Astrocyte (in vitro differentiated cells and primary cell): ENCODE data around the gene PPL.

Source experiments
- EZH2 ChIP-seq: IDR thresholded peaks from 2 replicates; pipeline ENCODE4 v1.6.1; 2012; ENCODE audit warnings: mild to moderate bottlenecking, low read length, inconsistent platforms; ENCODE audit not compliant: insufficient read depth
- TF ChIP-seq, protein P1 (sequence below): IDR thresholded peaks from 2 replicates; pipeline ENCODE4 v1.5.1; 2011; ENCODE audit warnings: low read depth, mild to moderate bottlenecking, inconsistent platforms, low read length, moderate library complexity; ENCODE audit not compliant: insufficient read depth

DNA sequence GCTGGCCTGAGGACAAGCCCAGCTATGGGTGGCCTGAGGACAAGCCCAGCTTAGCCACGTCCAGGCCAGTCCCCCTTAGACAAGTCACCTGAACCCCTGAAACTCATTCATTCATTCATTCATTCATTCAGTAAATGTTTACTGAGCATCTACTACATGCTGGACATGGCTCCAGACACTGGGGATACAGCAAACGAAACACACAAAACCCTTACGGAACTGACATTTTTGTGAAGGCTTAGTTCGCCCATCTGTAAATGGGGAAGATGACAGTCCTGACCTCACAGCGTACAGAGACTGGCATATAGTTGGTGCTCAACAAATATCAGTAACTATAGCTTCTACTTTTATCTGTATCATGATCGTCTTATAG is 37.5 kb downstream of the PPL start:
- TF ChIP-seq, protein P1, sequence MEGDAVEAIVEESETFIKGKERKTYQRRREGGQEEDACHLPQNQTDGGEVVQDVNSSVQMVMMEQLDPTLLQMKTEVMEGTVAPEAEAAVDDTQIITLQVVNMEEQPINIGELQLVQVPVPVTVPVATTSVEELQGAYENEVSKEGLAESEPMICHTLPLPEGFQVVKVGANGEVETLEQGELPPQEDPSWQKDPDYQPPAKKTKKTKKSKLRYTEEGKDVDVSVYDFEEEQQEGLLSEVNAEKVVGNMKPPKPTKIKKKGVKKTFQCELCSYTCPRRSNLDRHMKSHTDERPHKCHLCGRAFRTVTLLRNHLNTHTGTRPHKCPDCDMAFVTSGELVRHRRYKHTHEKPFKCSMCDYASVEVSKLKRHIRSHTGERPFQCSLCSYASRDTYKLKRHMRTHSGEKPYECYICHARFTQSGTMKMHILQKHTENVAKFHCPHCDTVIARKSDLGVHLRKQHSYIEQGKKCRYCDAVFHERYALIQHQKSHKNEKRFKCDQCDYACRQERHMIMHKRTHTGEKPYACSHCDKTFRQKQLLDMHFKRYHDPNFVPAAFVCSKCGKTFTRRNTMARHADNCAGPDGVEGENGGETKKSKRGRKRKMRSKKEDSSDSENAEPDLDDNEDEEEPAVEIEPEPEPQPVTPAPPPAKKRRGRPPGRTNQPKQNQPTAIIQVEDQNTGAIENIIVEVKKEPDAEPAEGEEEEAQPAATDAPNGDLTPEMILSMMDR = no peak
- TF ChIP-seq EZH2 = no peak
